HT-29 (cell line): ENCODE data around the gene SLC17A4. TPM values are rescaled to one million over a fixed set of nuclear protein-coding genes. Genes with fewer than 3 reads are reported as not detected.
A peak's percentile ranks its signal among the peaks of the same experiment; 100 is the strongest.

ENCODE experiments used
- DNase-seq: peaks from one replicate; pipeline ENCODE4 v3.0.0-alpha.2; 2015; ENCODE audit warnings: low spot score
- total RNA-seq: library from RNA; depleted of rRNA; stranded (reverse); fragments of >200 nt; shearing (Covaris generic); gene quantifications from 2 replicates; pipeline ENCODE4 v1.2.3, GENCODE V29; 2014; rRNA removed

Gene SLC17A4, protein sequence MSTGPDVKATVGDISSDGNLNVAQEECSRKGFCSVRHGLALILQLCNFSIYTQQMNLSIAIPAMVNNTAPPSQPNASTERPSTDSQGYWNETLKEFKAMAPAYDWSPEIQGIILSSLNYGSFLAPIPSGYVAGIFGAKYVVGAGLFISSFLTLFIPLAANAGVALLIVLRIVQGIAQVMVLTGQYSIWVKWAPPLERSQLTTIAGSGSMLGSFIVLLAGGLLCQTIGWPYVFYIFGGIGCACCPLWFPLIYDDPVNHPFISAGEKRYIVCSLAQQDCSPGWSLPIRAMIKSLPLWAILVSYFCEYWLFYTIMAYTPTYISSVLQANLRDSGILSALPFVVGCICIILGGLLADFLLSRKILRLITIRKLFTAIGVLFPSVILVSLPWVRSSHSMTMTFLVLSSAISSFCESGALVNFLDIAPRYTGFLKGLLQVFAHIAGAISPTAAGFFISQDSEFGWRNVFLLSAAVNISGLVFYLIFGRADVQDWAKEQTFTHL
- total RNA-seq: 0.05 and 0.23 TPM in 2 replicates

DNA sequence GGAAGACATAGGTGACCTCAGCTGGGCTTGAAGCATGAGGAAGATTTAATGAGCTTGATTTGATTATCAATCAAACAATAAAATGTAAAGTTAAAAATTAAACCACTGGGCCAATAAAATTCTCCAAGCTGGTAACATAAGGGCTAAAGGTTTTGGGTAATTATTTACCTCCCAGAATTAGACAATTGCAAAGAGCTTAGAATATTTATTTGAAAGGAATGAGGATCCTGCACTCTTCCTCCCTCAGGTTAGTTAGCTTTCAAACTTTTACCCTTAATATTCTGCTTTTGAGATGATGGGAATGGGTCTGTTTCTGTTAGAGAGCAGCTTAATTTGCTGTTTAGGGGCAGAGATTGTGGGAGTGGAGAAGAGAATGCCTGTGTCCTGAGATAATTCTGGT, at the start of gene SLC17A4:
Gene SLC17A4 (plus strand): TSS at position 208 of the 400 bp plus-strand sequence. CDS start 7,221 bp downstream, outside the sequence.
- DNase-seq: peak; percentile 64

DNA sequence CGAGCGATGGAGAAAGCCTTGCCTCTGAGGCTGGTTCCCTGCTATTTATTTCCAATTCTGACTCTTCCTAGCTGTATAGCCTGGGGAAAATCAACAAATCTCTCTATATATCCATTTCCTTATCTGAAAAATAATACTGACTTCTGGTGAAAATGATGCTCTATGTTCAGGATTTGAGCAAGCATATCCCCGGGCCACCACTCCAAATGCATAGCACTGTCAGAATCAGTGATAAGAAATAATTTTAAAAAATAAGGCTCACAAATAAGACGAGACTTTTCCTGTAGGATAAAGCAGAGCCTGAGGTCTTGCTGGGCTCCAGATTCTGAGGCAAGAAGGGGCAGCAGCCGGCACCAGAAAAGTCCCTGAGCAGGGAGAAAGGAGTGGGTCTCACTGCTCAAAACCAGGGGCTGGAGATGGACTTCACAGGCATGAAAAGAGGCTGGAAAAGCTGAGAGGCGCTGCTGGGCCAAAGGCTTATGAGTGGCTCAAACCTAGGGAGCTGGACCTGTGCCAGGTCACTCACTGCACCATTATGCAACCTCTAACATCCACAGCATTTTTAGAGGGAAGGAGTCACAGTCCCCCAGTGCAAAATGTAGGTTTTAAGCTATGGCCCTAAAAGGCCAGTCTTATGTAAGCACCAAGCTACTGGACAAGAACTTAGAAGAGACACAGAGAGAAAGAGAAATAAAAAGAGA, 48.1 kb upstream of the SLC17A4 start:
- DNase-seq: no peak

DNA sequence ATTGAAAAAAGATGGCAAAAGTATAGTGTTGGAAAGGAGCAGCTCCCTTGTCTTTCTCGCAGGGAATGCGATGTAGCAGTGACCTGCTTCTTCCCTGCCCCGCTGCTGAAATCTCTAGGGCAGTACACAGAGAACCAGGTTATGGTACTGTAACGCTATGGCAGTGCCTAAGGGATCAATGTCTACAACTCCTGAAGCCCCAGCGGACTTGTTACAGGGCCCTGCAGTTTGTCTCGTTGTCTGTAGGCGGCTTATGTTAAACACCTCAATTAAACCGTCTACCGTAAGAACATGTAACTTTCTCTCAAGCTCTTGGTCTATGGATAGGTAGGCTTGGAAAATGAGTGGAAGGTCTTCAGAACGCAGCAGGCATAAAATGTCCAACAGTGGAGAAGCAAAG, 44.8 kb upstream of the SLC17A4 start:
- no peak for DNase-seq

DNA sequence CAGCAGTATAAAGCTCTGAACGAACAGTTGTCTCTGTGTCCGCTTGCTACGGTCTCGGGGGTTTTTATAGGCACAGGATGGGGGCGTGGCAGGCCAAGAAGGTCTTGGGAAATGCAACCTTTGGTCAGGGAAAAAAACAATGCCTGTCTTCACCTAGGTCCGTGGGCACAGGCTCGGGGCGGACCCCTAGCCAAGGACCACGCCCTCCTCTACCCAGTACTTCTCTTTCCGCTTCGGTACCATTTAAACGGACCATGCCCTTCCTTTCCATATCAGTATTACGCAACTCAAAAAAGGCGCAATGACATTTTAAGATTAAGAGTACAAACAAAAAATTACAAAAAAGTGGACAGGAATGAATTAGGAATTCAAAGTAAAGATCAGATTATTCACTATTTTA, 44.3 kb upstream of the SLC17A4 start:
- DNase-seq: no peak

DNA sequence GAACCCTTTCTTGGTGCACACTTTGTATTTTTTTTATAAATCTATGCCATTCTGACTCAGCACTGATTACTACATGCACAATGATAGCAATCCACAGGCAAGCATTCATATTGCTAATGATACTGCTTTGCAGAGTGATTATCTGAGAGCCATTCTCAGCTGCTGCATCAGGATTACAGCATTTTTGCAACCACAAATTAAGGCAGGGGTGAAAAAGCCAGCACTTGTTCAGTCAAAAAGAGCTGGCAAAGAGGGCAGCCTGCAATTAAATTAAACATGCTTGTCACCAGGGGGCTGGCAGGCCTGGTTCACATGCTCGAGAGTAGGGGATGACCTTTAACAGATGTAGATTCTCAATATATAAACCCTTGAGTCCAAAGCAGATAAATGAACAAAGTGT, 40.7 kb upstream of the SLC17A4 start:
- DNase-seq: no peak

DNA sequence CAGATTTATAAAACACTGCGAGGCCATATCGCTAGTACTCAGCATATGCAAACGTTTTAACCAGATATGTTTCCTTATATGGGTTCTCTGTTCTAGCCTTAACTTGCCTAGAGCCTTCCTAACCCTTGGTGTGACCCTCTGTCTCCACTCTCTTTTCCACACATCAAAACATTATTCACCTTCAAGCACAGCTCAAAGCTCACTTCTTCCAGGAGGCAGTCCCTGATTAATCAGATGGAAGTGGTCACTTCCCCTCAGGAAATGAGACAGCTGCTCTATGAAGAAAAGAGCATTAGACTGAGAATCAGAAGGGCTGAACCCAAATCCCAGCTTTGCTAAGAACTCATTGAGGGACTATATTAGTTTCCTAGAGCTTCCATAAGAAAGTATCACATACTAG, 39.8 kb upstream of the SLC17A4 start:
- DNase-seq: no peak

DNA sequence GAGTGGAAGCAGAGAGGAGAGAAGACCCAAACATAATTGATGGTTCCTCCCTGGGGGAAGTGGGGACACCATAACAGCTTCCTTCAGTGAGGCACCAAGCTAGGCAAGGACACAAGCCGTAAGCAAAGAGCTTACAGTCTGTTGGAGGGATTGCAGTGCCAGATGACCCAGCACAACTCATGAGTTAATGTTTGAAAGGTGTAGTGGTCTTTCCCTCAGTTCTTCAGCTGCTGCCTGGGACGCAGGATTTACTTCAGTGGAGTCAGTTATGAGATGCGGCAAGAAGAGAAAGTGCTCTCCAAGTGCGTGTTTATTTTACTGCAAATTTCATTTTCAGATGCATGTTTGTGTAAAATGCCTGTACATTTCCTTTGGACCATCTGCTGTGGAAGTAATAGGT, 38.7 kb upstream of the SLC17A4 start:
- no peak for DNase-seq

DNA sequence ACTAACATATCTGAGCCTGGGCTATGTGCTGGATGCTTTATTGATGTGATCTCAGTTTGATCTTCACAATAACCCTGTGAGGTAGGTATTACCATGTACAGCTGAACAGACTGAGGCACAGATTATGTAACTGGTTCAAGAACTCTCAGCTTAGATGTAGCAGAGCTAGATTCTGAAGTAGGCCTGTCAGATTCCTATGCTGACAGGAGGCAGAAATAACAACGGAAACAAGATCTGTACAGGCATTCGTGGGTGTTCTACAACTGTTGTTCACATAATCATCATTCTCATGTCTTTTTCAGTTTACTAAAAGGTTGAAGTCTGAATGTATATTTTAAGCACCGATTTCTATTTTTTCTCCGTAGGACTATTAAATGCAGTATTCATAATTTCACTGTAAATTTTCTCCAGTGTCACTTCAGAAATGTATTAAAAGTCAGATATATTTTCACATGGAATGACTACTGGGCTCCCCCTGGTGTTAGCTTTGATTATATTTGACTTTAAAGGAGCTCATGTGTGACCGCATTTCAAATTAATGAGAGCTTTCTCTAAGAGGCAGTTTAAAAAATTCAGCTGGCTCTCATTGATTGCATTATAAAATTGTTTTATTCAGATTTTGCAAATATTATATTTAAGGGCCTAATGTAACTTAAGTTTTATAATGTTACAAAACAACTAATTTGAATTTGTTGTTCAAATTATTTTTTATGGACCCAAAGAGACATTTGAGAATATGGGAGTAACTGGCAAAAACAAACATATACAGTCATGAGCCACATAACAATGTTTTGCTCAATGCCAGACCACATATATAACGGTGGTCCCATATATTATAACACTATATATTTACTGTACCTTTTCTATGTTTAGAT, 36.4 kb upstream of the SLC17A4 start:
- peak; percentile 67 for DNase-seq

DNA sequence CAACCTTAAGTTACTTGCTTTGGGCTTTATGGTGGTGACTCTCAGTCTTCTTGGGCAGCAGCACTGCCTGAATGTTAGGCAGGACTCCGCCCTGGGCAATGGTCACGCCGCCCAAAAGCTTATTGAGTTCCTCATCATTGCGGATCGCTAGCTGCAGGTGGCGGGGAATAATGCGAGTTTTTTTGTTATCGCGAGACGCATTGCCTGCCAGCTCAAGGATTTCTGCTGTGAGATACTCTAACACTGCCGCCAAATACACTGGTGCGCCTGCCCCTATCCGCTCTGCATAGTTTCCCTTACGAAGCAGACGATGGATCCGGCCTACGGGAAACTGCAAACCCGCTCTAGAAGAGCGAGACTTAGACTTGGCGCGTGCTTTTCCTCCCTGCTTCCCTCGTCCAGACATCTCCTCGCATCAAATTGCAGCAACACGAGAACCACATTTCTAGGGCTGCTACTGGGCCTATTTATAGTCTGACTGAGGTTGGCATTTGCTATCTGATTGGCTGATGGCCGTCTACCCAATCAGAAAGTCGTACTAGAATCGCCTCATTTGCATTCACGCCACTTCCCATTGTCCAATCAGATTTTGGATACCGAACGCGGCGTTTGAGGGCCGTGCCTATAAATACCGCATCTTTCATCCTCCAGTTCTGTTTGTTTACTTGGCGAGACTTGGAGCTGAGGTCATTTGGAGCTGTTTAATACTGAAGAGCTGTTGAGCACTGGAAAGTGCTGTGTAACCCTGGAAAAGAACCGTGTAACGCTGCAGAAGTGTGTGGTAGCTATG, 28.2 kb upstream of the SLC17A4 start:
- DNase-seq: no peak

DNA sequence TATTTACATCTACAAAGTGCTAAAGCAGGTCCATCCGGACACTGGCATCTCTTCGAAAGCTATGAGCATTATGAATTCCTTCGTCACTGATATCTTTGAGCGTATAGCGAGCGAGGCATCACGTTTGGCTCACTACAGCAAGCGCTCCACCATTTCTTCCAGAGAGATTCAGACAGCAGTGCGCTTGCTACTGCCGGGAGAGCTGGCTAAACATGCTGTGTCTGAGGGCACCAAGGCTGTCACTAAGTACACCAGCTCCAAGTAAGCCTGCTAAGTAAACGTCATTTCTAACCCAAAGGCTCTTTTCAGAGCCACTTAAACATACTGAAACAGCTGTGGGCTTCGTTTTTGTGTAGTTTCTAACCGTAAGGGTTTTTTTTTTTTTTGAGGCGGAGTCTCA, 27.5 kb upstream of the SLC17A4 start:
- DNase-seq: no peak

DNA sequence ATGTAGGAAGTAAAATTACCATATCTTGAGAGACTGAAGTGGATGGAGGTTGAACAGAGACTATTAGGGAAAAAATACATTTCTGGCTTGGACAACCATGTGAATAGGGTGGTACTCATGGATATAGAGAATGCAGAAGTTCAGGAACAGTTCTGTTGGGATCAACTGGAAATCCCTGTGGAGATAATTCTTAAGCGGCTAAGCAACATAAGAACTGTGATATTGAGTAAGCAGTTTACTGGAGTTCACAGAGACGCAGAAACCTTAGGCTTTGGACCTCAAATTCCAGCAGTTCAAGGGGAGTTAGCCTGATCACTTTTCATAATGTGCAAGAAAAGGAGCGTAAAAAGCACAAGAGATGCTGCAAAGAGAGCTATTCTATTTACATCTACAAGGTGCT, 23.6 kb upstream of the SLC17A4 start:
- DNase-seq: no peak

DNA sequence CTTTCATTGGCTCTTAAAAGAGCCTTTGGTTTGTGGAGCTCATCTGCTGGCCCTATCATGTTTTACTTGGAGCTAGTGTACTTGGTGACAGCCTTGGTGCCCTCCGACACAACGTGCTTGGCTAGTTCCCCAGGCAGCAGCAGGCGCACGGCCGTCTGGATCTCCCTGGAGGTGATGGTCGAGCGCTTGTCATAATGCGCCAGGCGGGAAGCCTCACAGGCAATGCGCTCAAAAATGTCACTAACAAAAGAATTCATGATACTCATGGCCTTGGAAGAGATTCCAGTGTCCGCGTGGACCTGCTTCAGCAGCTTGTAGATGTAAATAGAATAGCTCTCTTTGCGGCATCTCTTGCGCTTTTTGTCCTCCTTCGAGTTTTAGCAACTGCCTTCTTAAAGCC, 22.8 kb upstream of the SLC17A4 start:
- DNase-seq: no peak

DNA sequence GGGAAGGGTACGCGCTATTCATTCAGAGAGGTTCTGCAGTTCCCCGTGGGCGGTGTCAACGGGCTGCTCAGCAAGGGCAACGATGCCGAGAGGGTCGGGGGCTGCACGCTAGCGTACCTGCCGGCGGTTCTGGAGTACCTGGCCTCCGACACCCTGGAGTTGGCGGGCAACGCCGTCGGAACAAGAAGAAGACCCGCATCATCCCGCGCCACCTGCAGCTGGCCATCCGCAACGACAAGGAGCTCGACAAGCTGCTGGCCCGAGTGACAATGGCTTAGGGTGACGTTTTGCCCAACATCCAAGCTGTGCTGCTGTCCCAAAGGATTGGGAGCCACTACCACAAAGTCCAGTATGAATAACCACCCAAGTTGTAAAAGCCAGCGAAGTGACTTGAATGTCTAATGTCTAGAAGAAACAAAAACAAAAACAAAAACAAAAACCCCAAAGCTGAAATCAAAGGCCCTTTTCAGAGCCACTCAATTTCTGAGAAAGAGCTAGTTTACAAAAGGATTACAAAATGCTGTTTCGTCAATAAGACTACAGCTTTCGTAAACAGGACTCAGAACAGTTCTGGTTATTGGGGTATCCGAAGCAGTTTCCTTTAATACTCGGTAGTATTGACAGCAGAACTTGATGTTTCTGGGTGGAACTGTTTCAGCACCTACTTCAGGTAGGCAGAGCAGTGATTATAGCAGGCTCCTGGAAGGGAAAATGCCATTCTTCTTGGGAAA, 21.9 kb upstream of the SLC17A4 start:
- DNase-seq: no peak

DNA sequence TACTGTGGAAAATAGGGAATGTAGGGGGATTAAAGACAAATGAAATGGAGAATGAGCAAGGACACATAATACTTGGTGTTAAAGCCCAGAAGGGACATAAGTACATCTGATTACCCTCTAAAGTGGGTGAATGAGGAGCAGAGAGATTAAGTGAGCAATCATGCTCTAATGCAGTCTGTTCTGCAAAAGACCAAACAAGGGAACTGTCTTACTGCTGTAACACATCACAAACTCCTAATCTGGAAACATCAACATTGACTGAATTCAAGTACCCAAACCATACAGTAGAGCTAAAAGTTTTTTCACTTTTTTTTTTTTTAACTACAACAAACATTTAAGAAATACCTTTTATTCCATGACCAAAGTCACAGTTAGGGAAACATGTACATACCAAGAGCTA, 19.3 kb upstream of the SLC17A4 start:
- DNase-seq: no peak

DNA sequence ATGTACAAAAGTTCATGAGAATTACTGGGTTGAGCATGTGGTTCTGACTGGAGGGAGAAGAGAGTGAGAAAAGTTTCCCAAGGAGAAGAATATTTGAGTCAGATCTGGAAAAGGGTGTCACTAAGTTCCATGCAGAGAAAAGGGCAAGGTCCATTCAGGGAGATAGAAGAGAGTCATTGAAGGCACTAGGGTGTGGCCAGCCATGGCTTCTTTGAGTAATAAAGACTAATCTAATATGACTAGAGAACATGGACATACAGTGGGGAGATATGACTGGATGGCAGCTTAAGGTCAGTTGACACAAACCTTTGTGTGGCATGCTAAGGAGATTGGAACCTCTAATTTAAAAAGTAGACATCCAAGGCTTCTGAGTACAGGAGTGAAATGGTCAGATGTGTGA, 10.7 kb upstream of the SLC17A4 start:
- DNase-seq: peak; percentile 14

DNA sequence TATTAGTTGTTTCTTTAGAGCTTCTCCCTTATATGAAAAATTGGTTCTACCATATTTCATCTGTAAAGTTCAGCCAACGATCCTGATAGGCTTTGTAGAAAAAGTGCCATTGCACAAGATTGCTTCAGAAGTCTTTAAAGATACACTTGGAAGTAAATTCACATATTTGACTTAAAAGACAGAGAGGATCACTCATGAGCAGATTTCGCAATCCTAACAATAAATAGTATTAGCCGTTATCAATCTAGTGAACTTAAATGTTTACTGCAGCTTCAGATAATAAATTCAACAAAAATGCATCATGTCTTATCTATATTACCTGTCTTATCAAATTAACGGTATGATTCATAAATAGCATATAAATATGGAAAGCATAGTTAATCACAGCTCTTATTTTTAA, 8.7 kb upstream of the SLC17A4 start:
- DNase-seq: no peak

DNA sequence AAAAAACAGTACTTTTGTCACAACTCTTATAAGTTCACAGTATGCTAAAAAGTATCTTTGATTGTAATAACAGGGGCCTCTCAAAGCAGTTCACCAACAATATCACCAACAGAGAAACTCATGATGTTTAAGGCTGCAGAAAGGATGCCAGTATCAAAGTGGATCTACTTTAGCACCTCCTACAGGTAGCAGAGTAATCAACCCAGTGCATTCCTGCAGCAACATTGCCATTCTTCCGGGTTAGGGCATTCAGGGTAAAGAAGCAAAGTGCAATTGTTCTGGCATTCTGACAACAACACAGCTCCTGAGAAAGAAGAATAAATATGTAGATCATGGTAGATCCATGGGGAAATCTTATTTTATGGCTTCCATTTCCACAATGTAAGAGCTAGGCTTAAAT, 7.6 kb upstream of the SLC17A4 start:
- DNase-seq: no peak

DNA sequence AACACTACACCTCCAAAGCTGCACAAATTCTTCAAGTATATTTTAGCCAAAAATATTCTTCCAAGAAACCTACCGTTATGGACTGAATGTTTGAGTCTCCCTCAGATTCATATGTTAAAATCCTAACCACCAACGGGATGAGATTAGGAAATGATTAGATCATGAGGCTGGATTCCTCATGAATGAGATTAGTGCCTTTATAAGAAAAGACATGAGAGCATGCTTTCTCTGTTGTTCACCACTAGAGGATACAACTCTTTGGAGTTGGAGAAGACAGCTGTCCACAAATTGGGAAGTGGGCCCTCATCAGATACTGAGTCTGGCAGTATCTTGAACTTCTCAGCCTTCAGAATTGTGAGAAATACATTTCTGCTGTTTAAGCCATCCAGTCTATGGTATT, 7.1 kb upstream of the SLC17A4 start:
- no peak for DNase-seq

DNA sequence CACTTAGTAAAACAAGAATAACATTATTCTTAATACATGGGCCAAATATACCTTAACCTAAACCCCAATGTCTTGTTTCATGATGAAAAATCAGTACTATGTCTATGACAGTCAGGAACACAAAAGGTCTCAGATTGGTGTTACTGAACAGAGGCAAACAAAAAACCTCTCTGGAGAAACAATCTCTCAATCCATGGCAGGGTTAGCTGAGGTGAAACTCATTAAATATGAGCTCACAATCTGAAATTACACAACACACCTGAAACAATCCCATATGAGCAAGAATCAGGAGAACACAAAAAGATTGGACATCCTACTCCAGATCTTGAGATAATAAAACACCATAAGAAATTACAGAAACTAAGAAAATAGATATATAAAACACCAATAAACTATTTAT, 6.5 kb upstream of the SLC17A4 start:
- no peak for DNase-seq
